Muscle of leg (tissue), 16 donors: Measurements from ENCODE around the gene IFNA7. TPM values are rescaled to one million over a fixed set of nuclear protein-coding genes. Genes with fewer than 3 reads are reported as not detected.
"Not testable (repeated sequence)": the region's sequence is repeated elsewhere in the genome, so short reads cannot be mapped to it uniquely, and the experiment has no call there.

Source experiments
- DNase-seq: peaks from one replicate; pipeline ENCODE4 v3.0.0; 2013
- H3K27ac ChIP-seq: one replicate; pipeline ENCODE4 v1.5.1; 2013; ENCODE audit warnings: mild to moderate bottlenecking, low read length, control low read depth
- H3K27me3 ChIP-seq: one replicate; pipeline ENCODE4 v1.6.1; 2013; ENCODE audit warnings: low read length; ENCODE audit not compliant: control insufficient read depth, insufficient read depth
- H3K36me3 ChIP-seq: one replicate; pipeline ENCODE4 v1.6.1; 2013; ENCODE audit warnings: low read length; ENCODE audit not compliant: control insufficient read depth, insufficient read depth
- H3K4me1 ChIP-seq: one replicate; pipeline ENCODE4 v1.6.1; 2013; ENCODE audit warnings: low read length; ENCODE audit not compliant: control insufficient read depth, insufficient read depth
- H3K4me3 ChIP-seq: one replicate; pipeline ENCODE4 v1.5.1; 2013; ENCODE audit warnings: low read length, control low read depth
- H3K9me3 ChIP-seq: replicated peaks from 2 replicates; pipeline ENCODE4 v1.6.1; 2013; ENCODE audit warnings: low read depth, low read length; ENCODE audit not compliant: control insufficient read depth
- WGBS: methylation state at CpG from one replicate; pipeline ENCODE4 v1.1.5; 2013; ENCODE audit warnings: missing lambda C conversion rate; ENCODE audit not compliant: insufficient coverage; 5-methylcytosine and 5-hydroxymethylcytosine counted together
- long read RNA-seq, 11 donors: transcript quantifications; one replicate each; lab custom pipeline, GENCODE V29; 2026
- polyA plus RNA-seq, 8 donors: library from polyadenylated mRNA; unstranded; fragments of 120-200 nt; gene quantifications; one replicate each; pipeline versions ENCODE4 v1.2.1 to v1.2.3, GENCODE V29; 2013; ENCODE audit warnings: inconsistent platforms in 1 of 8, low replicate concordance in 1 of 8; ENCODE audit not compliant: insufficient read length in 8 of 8, insufficient read depth in 1 of 8
- total RNA-seq: library from RNA; stranded (reverse); fragments of 120-200 nt; gene quantifications from one replicate; pipeline ENCODE4 v1.2.4, GENCODE V29; 2013

IFNA7 gene
- not detected for total RNA-seq
- polyA plus RNA-seq, result not detected
- long read RNA-seq, donor 1, result 0 reads
- long read RNA-seq, donor 2, result 0 reads
- long read RNA-seq, donor 3, partial matches to known transcripts, result 0 of 1 reads
- long read RNA-seq, donor 3, other reads (novel, unspliced or antisense), result 0 of 1 reads
- long read RNA-seq, donor 4, result 0 reads
- long read RNA-seq, donor 5, result 0 reads
- long read RNA-seq, donor 6, result 0 reads
- long read RNA-seq, donor 7, result 0 reads
- long read RNA-seq, donor 8, result 0 reads
- long read RNA-seq, donor 9, result 0 reads
- long read RNA-seq, donor 10, result 0 reads
- long read RNA-seq, donor 11, result 0 reads

- WGBS, result 80% methylated on average over 1 of the region's 4 CpGs
- DNase-seq, result not testable (repeated sequence)
Observed at GRCh38 chr9:21202105-21202504, at the start of gene IFNA7. IFNA7 (minus strand) TSS chr9:21202205; CDS start chr9:21202165, 40 bp downstream.

GRCh38 chr9:21251638-21252037, 49.6 kb upstream of the IFNA7 start:
- Histone ChIP-seq H3K36me3 (no peaks in the 10 kb centered on the region), H3K27ac (no peak overlapping the region), H3K4me1 (no peaks in the 10 kb centered on the region), H3K4me3 (no peak overlapping the region), H3K9me3 (no peaks in the 10 kb centered on the region), H3K27me3 (no peaks in the 10 kb centered on the region)
- WGBS, result 69% methylated on average over 3 of the region's 4 CpGs
- no peak for DNase-seq

More at GRCh38 chr9:21202105-21202504, at the start of gene IFNA7:
- H3K27ac ChIP-seq, H3K27me3 ChIP-seq, H3K36me3 ChIP-seq, H3K4me1 ChIP-seq, H3K4me3 ChIP-seq, H3K9me3 ChIP-seq: not testable (repeated sequence)

- H3K36me3 ChIP-seq, result no peaks in the 10 kb centered on the region
- no peak overlapping the region for H3K27ac ChIP-seq
- no peak for DNase-seq
- H3K4me3 ChIP-seq, result no peak overlapping the region
- no peaks in the 10 kb centered on the region for H3K4me1 ChIP-seq
- H3K9me3 ChIP-seq, result no peaks in the 10 kb centered on the region
- WGBS, result 44% methylated on average over 1 of the region's 1 CpG
- no peaks in the 10 kb centered on the region for H3K27me3 ChIP-seq
Observed at GRCh38 chr9:21251190-21251589, 49.2 kb upstream of the IFNA7 start.

- H3K9me3 ChIP-seq, result no peaks in the 10 kb centered on the region
- no peaks in the 10 kb centered on the region for H3K36me3 ChIP-seq
- no peak overlapping the region for H3K4me3 ChIP-seq
- H3K4me1 ChIP-seq, result no peaks in the 10 kb centered on the region
- no CpG with 5 or more reads among the region's 2 CpGs for WGBS
- peaks cover 2% of the 10 kb centered on the region for H3K27me3 ChIP-seq
- DNase-seq, result peak; percentile 26
- no peak overlapping the region for H3K27ac ChIP-seq
Observed at GRCh38 chr9:21244836-21245235, 42.8 kb upstream of the IFNA7 start.

GRCh38 chr9:21239911-21240310, 37.9 kb upstream of the IFNA7 start, which contains the start of gene IFNA14:
IFNA14 (minus strand) TSS chr9:21240005; CDS start chr9:21239935, 70 bp downstream.
- Histone ChIP-seq H3K4me1 (no peaks in the 10 kb centered on the region), H3K27ac (no peak within 1 kb of the TSS), H3K9me3 (no peaks in the 10 kb centered on the region), H3K27me3 (peaks cover under 1% of the 10 kb centered on the region), H3K36me3 (no peaks in the 10 kb centered on the region), H3K4me3 (no peak within 1 kb of the TSS)
- DNase-seq, result no peak
- WGBS, result no CpG with 5 or more reads among the region's 2 CpGs

- H3K4me1 ChIP-seq, H3K27ac ChIP-seq, DNase-seq, H3K9me3 ChIP-seq, H3K4me3 ChIP-seq, H3K27me3 ChIP-seq, H3K36me3 ChIP-seq: not testable (repeated sequence)
- WGBS, result no CpG with 5 or more reads among the region's 1 CpG
Observed at GRCh38 chr9:21236360-21236714, 34.3 kb upstream of the IFNA7 start.

GRCh38 chr9:21235468-21236359, 33.7 kb upstream of the IFNA7 start:
- WGBS, result 33% methylated on average over 1 of the region's 8 CpGs
- H3K9me3 ChIP-seq, H3K36me3 ChIP-seq, H3K27ac ChIP-seq, H3K27me3 ChIP-seq, H3K4me3 ChIP-seq, H3K4me1 ChIP-seq: not testable (repeated sequence)
- DNase-seq, result peak; percentile 68

- no peaks in the 10 kb centered on the region for H3K27me3 ChIP-seq
- no peak overlapping the region for H3K27ac ChIP-seq
- 79% methylated on average over 3 of the region's 4 CpGs for WGBS
- no peaks in the 10 kb centered on the region for H3K9me3 ChIP-seq
- H3K4me3 ChIP-seq, result no peak overlapping the region
- H3K36me3 ChIP-seq, result no peaks in the 10 kb centered on the region
- DNase-seq, result no peak
- H3K4me1 ChIP-seq, result no peaks in the 10 kb centered on the region
Observed at GRCh38 chr9:21234153-21234687, 32.2 kb upstream of the IFNA7 start.

- H3K36me3 ChIP-seq, result no peaks in the 10 kb centered on the region
Observed at GRCh38 chr9:21233258-21233657, 31.3 kb upstream of the IFNA7 start.

GRCh38 chr9:21228122-21228521, 26.1 kb upstream of the IFNA7 start, which contains the start of gene IFNA17:
IFNA17 (minus strand) TSS chr9:21228222; CDS start chr9:21228173, 49 bp downstream.
- DNase-seq, result no peak

More at GRCh38 chr9:21233258-21233657, 31.3 kb upstream of the IFNA7 start:
- no peak overlapping the region for H3K27ac ChIP-seq
- no peaks in the 10 kb centered on the region for H3K27me3 ChIP-seq
- DNase-seq, result no peak
- no peaks in the 10 kb centered on the region for H3K4me1 ChIP-seq
- H3K9me3 ChIP-seq, result no peaks in the 10 kb centered on the region
- H3K4me3 ChIP-seq, result no peak overlapping the region
- 100% methylated on average over 1 of the region's 2 CpGs for WGBS

More at GRCh38 chr9:21228122-21228521, 26.1 kb upstream of the IFNA7 start, which contains the start of gene IFNA17:
- Histone ChIP-seq H3K27ac (no peak within 1 kb of the TSS), H3K9me3 (no peaks in the 10 kb centered on the region), H3K36me3 (no peaks in the 10 kb centered on the region), H3K4me1 (no peaks in the 10 kb centered on the region), H3K27me3 (no peaks in the 10 kb centered on the region), H3K4me3 (no peak within 1 kb of the TSS)
- no CpG with 5 or more reads among the region's 2 CpGs for WGBS
